Erythroblast (primary cell): ENCODE results near the gene GOLGB1.

ENCODE experiments used
- GATA1 ChIP-seq: IDR thresholded peaks from 2 replicates; pipeline ENCODE4 v1.6.1; 2011; ENCODE audit warnings: low read depth, mild to moderate bottlenecking, control low read depth, low read length, moderate library complexity
- POLR2A ChIP-seq: IDR thresholded peaks from 2 replicates; pipeline ENCODE4 v1.6.1; 2011; ENCODE audit warnings: mild to moderate bottlenecking, low read length

DNA sequence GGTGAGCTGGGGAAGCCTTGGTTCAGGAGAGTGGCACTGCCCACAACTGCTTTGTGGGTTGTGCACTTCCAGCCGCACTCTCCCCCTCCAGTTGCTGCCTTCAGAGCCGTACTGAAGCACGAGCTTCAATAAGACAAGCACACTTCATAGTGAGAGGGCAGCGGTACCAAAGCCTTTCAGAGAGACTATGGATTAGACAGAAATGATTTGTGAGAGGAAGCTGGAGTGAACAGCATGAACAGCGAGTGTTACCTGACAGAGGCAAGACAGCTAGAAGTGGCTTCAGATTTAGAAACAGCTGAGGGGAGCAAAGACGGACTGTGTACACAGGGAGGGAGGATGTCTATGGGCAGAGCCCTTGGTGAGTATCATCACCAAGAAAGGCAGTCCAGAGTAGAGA is 119.9 kb downstream of the GOLGB1 start:
- TF ChIP-seq POLR2A (no peak), GATA1 (no peak)
